Measurements from ENCODE around the gene BMF. TPM values are rescaled to one million over a fixed set of nuclear protein-coding genes. Genes with fewer than 3 reads are reported as not detected.

BMF gene
- total RNA-seq, 1 donor from 2014 or later: 12.4 TPM

Other genes starting within 250 kb of the BMF start
- gene GPR176, start 188.6 kb downstream of the BMF start, total RNA-seq: 0.10 and 0.20 TPM in 2 replicates
- 42.0 and 42.4 TPM in 2 replicates for gene EIF2AK4, start 174.8 kb downstream of the BMF start, total RNA-seq
- 152 and 154 TPM in 2 replicates for gene SRP14, start 69.7 kb downstream of the BMF start, total RNA-seq
- 49.9 and 54.8 TPM in 2 replicates for gene BUB1B, start 52.2 kb upstream of the BMF start, total RNA-seq
- 0.22 and 0.37 TPM in 2 replicates for gene PAK6, start 130.2 kb upstream of the BMF start, total RNA-seq
- not detected in 2 replicates for gene ANKRD63, start 174.2 kb upstream of the BMF start, total RNA-seq
- 178 TPM in 2 replicates for gene PLCB2, start 199.1 kb upstream of the BMF start, total RNA-seq
- 11.6 and 12.0 TPM in 2 replicates for gene INAFM2, start 214.8 kb upstream of the BMF start, total RNA-seq
- gene CCDC9B, start 232.1 kb upstream of the BMF start, total RNA-seq: 0.39 and 0.66 TPM in 2 replicates
- not detected in 2 replicates for gene PHGR1, start 242.2 kb upstream of the BMF start, total RNA-seq
- 0.22 and 1.0 TPM in 2 replicates for gene DISP2, start 249.3 kb upstream of the BMF start, total RNA-seq